Measurements from ENCODE around the gene TRIM67. TPM values are rescaled to one million over a fixed set of nuclear protein-coding genes. Genes with fewer than 3 reads are reported as not detected.

The TRIM67 gene
- total RNA-seq, 1 experiment from 2014 or later, result not detected

DNA sequence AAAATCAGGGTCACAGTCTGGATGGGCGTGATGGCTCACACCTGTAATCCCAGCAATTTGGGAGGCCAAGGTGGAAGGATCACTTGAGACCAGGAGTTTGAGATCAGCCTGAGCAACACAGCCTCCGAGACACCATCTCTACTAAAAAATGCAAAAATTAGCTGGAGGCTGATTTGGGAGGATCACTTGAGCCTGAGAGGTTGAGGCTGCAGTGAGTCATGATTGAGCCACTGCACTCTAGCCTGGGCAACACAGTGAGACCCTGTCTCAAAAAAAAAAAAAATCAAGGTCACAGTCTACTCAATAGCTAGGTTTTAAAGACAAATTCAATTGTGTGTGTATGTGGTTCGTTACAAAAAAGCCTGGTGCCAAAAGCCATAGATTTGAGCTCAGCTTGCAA, 34.4 kb downstream of the TRIM67 start:
- Mint-ChIP-seq H3K4me1 (no peaks in the 10 kb centered on the region), H3K36me3 (no peaks in the 10 kb centered on the region), H3K4me3 (no peak overlapping the region), H3K9me3 (no peaks in the 10 kb centered on the region), H3K27ac (no peak overlapping the region), H3K27me3 (ENCODE audit: low read depth) (peaks cover 75% of the 10 kb centered on the region)
- DNase-seq (ENCODE audit: low spot score) (no peak), ATAC-seq (no peak)
- TF ChIP-seq CREM (CRISPR knock-in tag; IDR thresholded peaks at IDR 0.05) (no peak), CREB1 (CRISPR knock-in tag; IDR thresholded peaks at IDR 0.05) (no peak), ZNF396 (CRISPR knock-in tag; IDR thresholded peaks at IDR 0.05; ENCODE audit: borderline replicate concordance) (no peak), ETV6 (CRISPR knock-in tag; IDR thresholded peaks at IDR 0.05) (no peak), ZNF138 (CRISPR knock-in tag; conservative IDR thresholded peaks at IDR 0.05) (no peak), NR1H2 (CRISPR knock-in tag; IDR thresholded peaks at IDR 0.05) (no peak)
- TF ChIP-seq, protein P1, sequence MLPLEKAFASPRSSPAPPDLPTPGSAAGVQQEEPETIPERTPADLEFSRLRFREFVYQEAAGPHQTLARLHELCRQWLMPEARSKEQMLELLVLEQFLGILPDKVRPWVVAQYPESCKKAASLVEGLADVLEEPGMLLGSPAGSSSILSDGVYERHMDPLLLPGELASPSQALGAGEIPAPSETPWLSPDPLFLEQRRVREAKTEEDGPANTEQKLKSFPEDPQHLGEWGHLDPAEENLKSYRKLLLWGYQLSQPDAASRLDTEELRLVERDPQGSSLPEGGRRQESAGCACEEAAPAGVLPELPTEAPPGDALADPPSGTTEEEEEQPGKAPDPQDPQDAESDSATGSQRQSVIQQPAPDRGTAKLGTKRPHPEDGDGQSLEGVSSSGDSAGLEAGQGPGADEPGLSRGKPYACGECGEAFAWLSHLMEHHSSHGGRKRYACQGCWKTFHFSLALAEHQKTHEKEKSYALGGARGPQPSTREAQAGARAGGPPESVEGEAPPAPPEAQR (CRISPR knock-in tag; IDR thresholded peaks at IDR 0.05), result no peak
- TF ChIP-seq, protein P2, sequence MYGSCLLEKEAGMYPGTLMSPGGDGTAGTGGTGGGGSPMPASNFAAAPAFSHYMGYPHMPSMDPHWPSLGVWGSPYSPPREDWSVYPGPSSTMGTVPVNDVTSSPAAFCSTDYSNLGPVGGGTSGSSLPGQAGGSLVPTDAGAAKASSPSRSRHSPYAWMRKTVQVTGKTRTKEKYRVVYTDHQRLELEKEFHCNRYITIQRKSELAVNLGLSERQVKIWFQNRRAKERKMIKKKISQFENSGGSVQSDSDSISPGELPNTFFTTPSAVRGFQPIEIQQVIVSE (CRISPR knock-in tag; IDR thresholded peaks at IDR 0.05; ENCODE audit: borderline replicate concordance), result no peak
- TF ChIP-seq, protein P3, sequence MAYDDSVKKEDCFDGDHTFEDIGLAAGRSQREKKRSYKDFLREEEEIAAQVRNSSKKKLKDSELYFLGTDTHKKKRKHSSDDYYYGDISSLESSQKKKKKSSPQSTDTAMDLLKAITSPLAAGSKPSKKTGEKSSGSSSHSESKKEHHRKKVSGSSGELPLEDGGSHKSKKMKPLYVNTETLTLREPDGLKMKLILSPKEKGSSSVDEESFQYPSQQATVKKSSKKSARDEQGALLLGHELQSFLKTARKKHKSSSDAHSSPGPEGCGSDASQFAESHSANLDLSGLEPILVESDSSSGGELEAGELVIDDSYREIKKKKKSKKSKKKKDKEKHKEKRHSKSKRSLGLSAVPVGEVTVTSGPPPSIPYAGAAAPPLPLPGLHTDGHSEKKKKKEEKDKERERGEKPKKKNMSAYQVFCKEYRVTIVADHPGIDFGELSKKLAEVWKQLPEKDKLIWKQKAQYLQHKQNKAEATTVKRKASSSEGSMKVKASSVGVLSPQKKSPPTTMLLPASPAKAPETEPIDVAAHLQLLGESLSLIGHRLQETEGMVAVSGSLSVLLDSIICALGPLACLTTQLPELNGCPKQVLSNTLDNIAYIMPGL (CRISPR knock-in tag; IDR thresholded peaks at IDR 0.05), result no peak
- TF ChIP-seq, protein P4, sequence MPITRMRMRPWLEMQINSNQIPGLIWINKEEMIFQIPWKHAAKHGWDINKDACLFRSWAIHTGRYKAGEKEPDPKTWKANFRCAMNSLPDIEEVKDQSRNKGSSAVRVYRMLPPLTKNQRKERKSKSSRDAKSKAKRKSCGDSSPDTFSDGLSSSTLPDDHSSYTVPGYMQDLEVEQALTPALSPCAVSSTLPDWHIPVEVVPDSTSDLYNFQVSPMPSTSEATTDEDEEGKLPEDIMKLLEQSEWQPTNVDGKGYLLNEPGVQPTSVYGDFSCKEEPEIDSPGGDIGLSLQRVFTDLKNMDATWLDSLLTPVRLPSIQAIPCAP (CRISPR knock-in tag; IDR thresholded peaks at IDR 0.05), result no peak
- TF ChIP-seq, protein P5, sequence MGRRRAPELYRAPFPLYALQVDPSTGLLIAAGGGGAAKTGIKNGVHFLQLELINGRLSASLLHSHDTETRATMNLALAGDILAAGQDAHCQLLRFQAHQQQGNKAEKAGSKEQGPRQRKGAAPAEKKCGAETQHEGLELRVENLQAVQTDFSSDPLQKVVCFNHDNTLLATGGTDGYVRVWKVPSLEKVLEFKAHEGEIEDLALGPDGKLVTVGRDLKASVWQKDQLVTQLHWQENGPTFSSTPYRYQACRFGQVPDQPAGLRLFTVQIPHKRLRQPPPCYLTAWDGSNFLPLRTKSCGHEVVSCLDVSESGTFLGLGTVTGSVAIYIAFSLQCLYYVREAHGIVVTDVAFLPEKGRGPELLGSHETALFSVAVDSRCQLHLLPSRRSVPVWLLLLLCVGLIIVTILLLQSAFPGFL (CRISPR knock-in tag; IDR thresholded peaks at IDR 0.05; ENCODE audit: borderline replicate concordance), result no peak
- POLR2A ChIA-PET, result no interaction called here
- CTCF ChIA-PET, result interaction anchor here (0.7 to 1.7 kb wide), 2 partner anchors 25 kb away, joined by 4 to 6 read pairs; no protein-coding TSS in a partner anchor

DNA sequence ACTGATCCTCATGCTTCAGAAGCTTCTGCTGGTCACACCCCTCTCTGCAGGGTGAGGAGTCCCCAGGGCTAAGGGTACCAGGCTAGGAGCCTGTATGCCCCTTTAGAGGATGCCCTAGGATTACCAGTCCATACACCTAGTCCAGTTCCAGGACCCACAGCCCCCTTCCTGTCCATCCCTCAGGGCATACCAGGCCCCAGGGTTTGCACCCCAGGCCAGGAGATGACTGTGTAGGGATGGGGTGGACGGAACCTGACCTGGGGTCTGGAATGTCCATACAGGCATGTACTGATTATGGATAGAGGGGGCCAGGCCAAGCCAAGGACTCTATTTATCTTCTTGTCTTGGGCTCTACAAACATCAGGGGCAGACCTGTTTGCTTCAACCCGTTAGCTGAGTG, 34.9 kb downstream of the TRIM67 start:
- Mint-ChIP-seq H3K4me3 (no peak overlapping the region), H3K27ac (no peak overlapping the region), H3K9me3 (no peaks in the 10 kb centered on the region), H3K36me3 (no peaks in the 10 kb centered on the region), H3K4me1 (no peaks in the 10 kb centered on the region), H3K27me3 (ENCODE audit: low read depth) (peaks cover 75% of the 10 kb centered on the region)
- ATAC-seq (no peak), DNase-seq (ENCODE audit: low spot score) (no peak)
- CTCF ChIA-PET, result interaction anchor here (0.7 kb wide), 1 partner anchor 26 kb away, joined by 4 read pairs; no protein-coding TSS in a partner anchor
- POLR2A ChIA-PET, result no interaction called here
- no peak for TF ChIP-seq FOXJ3 (CRISPR knock-in tag; IDR thresholded peaks at IDR 0.05; ENCODE audit: borderline replicate concordance)
- no peak for TF ChIP-seq SMAD4 (CRISPR knock-in tag; IDR thresholded peaks at IDR 0.05)
- TF ChIP-seq, protein P6, sequence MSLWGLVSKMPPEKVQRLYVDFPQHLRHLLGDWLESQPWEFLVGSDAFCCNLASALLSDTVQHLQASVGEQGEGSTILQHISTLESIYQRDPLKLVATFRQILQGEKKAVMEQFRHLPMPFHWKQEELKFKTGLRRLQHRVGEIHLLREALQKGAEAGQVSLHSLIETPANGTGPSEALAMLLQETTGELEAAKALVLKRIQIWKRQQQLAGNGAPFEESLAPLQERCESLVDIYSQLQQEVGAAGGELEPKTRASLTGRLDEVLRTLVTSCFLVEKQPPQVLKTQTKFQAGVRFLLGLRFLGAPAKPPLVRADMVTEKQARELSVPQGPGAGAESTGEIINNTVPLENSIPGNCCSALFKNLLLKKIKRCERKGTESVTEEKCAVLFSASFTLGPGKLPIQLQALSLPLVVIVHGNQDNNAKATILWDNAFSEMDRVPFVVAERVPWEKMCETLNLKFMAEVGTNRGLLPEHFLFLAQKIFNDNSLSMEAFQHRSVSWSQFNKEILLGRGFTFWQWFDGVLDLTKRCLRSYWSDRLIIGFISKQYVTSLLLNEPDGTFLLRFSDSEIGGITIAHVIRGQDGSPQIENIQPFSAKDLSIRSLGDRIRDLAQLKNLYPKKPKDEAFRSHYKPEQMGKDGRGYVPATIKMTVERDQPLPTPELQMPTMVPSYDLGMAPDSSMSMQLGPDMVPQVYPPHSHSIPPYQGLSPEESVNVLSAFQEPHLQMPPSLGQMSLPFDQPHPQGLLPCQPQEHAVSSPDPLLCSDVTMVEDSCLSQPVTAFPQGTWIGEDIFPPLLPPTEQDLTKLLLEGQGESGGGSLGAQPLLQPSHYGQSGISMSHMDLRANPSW (CRISPR knock-in tag; conservative IDR thresholded peaks at IDR 0.05; ENCODE audit: low read depth), result no peak
- TF ChIP-seq, protein P7, sequence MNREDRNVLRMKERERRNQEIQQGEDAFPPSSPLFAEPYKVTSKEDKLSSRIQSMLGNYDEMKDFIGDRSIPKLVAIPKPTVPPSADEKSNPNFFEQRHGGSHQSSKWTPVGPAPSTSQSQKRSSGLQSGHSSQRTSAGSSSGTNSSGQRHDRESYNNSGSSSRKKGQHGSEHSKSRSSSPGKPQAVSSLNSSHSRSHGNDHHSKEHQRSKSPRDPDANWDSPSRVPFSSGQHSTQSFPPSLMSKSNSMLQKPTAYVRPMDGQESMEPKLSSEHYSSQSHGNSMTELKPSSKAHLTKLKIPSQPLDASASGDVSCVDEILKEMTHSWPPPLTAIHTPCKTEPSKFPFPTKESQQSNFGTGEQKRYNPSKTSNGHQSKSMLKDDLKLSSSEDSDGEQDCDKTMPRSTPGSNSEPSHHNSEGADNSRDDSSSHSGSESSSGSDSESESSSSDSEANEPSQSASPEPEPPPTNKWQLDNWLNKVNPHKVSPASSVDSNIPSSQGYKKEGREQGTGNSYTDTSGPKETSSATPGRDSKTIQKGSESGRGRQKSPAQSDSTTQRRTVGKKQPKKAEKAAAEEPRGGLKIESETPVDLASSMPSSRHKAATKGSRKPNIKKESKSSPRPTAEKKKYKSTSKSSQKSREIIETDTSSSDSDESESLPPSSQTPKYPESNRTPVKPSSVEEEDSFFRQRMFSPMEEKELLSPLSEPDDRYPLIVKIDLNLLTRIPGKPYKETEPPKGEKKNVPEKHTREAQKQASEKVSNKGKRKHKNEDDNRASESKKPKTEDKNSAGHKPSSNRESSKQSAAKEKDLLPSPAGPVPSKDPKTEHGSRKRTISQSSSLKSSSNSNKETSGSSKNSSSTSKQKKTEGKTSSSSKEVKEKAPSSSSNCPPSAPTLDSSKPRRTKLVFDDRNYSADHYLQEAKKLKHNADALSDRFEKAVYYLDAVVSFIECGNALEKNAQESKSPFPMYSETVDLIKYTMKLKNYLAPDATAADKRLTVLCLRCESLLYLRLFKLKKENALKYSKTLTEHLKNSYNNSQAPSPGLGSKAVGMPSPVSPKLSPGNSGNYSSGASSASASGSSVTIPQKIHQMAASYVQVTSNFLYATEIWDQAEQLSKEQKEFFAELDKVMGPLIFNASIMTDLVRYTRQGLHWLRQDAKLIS (CRISPR knock-in tag; IDR thresholded peaks at IDR 0.05; ENCODE audit: borderline replicate concordance), result no peak
- no peak for TF ChIP-seq TP53 (CRISPR knock-in tag; IDR thresholded peaks at IDR 0.05)
- no peak for TF ChIP-seq ESRRA (CRISPR knock-in tag; IDR thresholded peaks at IDR 0.05; ENCODE audit: borderline replicate concordance)
- TF ChIP-seq NFYB (CRISPR knock-in tag; conservative IDR thresholded peaks at IDR 0.05; ENCODE audit: low read depth), result no peak
- no peak for TF ChIP-seq GRHL2 (CRISPR knock-in tag; IDR thresholded peaks at IDR 0.05; ENCODE audit: insufficient replicate concordance, severe bottlenecking)
- TF ChIP-seq JAZF1 (CRISPR knock-in tag; IDR thresholded peaks at IDR 0.05), result no peak
- TF ChIP-seq, protein P8, sequence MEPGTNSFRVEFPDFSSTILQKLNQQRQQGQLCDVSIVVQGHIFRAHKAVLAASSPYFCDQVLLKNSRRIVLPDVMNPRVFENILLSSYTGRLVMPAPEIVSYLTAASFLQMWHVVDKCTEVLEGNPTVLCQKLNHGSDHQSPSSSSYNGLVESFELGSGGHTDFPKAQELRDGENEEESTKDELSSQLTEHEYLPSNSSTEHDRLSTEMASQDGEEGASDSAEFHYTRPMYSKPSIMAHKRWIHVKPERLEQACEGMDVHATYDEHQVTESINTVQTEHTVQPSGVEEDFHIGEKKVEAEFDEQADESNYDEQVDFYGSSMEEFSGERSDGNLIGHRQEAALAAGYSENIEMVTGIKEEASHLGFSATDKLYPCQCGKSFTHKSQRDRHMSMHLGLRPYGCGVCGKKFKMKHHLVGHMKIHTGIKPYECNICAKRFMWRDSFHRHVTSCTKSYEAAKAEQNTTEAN (CRISPR knock-in tag; IDR thresholded peaks at IDR 0.05), result no peak
- TF ChIP-seq NR2C2 (CRISPR knock-in tag; IDR thresholded peaks at IDR 0.05), result no peak
- no peak for TF ChIP-seq ZNF138 (CRISPR knock-in tag; conservative IDR thresholded peaks at IDR 0.05)
